ENCODE measurements around the gene WDR88. TPM values are rescaled to one million over a fixed set of nuclear protein-coding genes. Genes with fewer than 3 reads are reported as not detected.

WDR88 gene
- total and polyA plus RNA-seq, 9 donors: 0.79 TPM; not detected in 8

DNA sequence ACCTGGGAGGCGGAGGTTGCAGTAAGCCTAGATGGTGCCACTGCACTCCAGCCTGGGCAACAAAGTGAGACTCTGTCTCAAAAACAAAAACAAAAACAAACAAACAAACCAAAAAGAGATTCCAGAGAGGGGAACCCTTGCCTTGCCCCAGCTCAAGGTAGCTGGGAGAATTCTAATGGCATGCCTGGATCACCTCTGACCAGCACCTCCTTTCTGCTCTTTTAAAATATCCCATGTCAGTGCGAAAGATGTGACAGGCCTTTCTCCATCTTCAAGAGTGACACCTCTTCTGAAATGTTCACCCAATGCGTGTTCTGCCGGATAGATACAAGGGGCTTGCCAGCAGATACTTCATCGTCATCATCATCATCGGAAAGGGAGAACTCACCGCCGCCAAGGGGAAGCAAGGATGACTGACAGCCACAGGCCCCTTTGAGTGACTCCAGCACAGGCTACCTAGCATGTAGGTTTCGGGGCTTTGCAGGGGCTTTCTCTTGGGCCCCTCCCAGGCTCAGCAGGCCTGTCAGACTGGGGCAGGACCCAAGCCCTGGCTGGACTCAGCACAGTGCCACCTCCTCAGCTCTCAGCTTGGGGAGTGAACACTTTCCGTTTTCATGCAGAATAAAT lies 43.4 kb downstream of the WDR88 start:
- intact Hi-C loops (cut with DNase I): no loop called here
- H3K4me1 ChIP-seq (ENCODE audit: insufficient read depth): peaks cover 7% of the 10 kb centered on the region
- no peaks in the 10 kb centered on the region for H3K9me3 ChIP-seq
- no peaks in the 10 kb centered on the region for H3K27me3 ChIP-seq
- WGBS, 3 donors: 91 to 92% (median 91%) methylated on average over 10 of the region's 10 CpGs
- H3K36me3 ChIP-seq: no peaks in the 10 kb centered on the region
- no peak overlapping the region for H3K27ac ChIP-seq
- no peak overlapping the region for H3K4me3 ChIP-seq
- TF ChIP-seq EP300 (IDR thresholded peaks at IDR 0.05) (no peak), POLR2A (IDR thresholded peaks at IDR 0.05) (no peak)
- TF ChIP-seq, protein P1, sequence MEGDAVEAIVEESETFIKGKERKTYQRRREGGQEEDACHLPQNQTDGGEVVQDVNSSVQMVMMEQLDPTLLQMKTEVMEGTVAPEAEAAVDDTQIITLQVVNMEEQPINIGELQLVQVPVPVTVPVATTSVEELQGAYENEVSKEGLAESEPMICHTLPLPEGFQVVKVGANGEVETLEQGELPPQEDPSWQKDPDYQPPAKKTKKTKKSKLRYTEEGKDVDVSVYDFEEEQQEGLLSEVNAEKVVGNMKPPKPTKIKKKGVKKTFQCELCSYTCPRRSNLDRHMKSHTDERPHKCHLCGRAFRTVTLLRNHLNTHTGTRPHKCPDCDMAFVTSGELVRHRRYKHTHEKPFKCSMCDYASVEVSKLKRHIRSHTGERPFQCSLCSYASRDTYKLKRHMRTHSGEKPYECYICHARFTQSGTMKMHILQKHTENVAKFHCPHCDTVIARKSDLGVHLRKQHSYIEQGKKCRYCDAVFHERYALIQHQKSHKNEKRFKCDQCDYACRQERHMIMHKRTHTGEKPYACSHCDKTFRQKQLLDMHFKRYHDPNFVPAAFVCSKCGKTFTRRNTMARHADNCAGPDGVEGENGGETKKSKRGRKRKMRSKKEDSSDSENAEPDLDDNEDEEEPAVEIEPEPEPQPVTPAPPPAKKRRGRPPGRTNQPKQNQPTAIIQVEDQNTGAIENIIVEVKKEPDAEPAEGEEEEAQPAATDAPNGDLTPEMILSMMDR (IDR thresholded peaks at IDR 0.05): no peak
- no peak for DNase-seq

- 8 to 12% (median 9%) methylated on average over 23 to 25 of the region's 25 CpGs for WGBS, 3 donors
- Histone ChIP-seq H3K4me1 (ENCODE audit: insufficient read depth) (peaks cover 7% of the 10 kb centered on the region), H3K27me3 (no peaks in the 10 kb centered on the region), H3K9me3 (no peaks in the 10 kb centered on the region), H3K36me3 (no peaks in the 10 kb centered on the region), H3K4me3 (peak overlapping the region; percentile 67), H3K27ac (peak overlapping the region; percentile 23 to 90)
- intact Hi-C loops (cut with DNase I): no loop called here
- DNase-seq: peak in 4 of 5 donors; percentile 29 to 49 (median 46)
- TF ChIP-seq POLR2A (IDR thresholded peaks at IDR 0.05): no peak
- TF ChIP-seq, protein P1 (IDR thresholded peaks at IDR 0.05): no peak
- no peak for TF ChIP-seq EP300 (IDR thresholded peaks at IDR 0.05)
Observed at GRCh38 chr19:33175886-33176669, 44.2 kb downstream of the WDR88 start.

GRCh38 chr19:33176670-33177416 lies 44.9 kb downstream of the WDR88 start:
- Histone ChIP-seq H3K9me3 (no peaks in the 10 kb centered on the region), H3K4me3 (peak overlapping the region; percentile 67), H3K36me3 (no peaks in the 10 kb centered on the region), H3K27ac (peak overlapping the region; percentile 49 to 90), H3K4me1 (ENCODE audit: insufficient read depth) (peaks cover 7% of the 10 kb centered on the region), H3K27me3 (no peaks in the 10 kb centered on the region)
- TF ChIP-seq, protein P1 (IDR thresholded peaks at IDR 0.05): peak in 1 of 3 donors; percentile 41
- no peak for TF ChIP-seq EP300 (IDR thresholded peaks at IDR 0.05)
- peak; percentile 61 for TF ChIP-seq POLR2A (IDR thresholded peaks at IDR 0.05)
- peak; percentile 94 to 99 (median 98) for DNase-seq
- intact Hi-C loops (cut with DNase I): no loop called here
- 0 to 1% (median 1%) methylated on average over 57 to 65 of the region's 65 CpGs for WGBS, 3 donors

DNA sequence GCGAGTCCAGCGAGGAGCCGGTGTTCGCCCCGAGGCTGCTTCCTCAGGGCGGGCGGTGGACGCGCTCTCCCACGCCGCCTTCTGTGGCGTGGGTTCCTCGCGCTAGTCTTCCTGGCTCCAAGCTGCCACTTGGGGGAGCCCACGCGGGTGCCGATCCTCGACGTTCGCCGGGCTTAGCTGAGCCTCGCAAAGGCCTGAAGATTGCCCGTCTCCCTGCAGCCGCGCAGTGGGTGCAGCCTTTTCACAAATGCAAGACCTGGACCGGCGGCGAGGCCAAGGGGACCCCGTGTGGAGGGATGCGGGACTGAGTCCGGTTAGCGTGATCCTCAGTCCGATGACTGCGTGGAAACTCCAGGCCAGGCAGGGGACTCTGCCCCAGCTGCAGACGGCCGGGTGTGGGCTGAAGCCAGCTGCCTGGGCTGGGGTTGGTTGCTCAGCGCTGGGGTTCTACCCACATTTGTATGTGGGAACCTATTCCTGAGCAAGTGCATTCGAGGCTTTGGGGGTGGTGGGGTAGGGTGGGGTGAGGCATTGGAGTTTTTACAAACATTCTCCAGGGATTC lies 45.6 kb downstream of the WDR88 start:
- WGBS, 3 donors: 0 to 2% (median 0%) methylated on average over 30 to 38 of the region's 38 CpGs
- H3K4me1 ChIP-seq (ENCODE audit: insufficient read depth): peaks cover 7% of the 10 kb centered on the region
- DNase-seq: no peak
- H3K9me3 ChIP-seq: no peaks in the 10 kb centered on the region
- intact Hi-C loops (cut with DNase I): no loop called here
- no peak for TF ChIP-seq POLR2A (IDR thresholded peaks at IDR 0.05)
- TF ChIP-seq EP300 (IDR thresholded peaks at IDR 0.05): no peak
- TF ChIP-seq, protein P1 (IDR thresholded peaks at IDR 0.05): peak in 2 of 3 donors; percentile 45 to 73
- no peaks in the 10 kb centered on the region for H3K36me3 ChIP-seq
- no peaks in the 10 kb centered on the region for H3K27me3 ChIP-seq
- peak overlapping the region; percentile 67 for H3K4me3 ChIP-seq
- peak overlapping the region; percentile 49 to 88 for H3K27ac ChIP-seq

All from ovary (tissue), 9 donors.